K562 (cell line): ENCODE data around the gene NDUFAF8. TPM values are rescaled to one million over a fixed set of nuclear protein-coding genes. Genes with fewer than 3 reads are reported as not detected.

Experiments used
- ARID2 ChIP-seq: fragments of 450-650 bp; IDR thresholded peaks from 2 replicates; pipeline ENCODE4 v1.6.1; 2017; ENCODE audit warnings: antibody characterized with exemption, mild to moderate bottlenecking
- ATF7 ChIP-seq: fragments of 450-650 bp; IDR thresholded peaks from 2 replicates; pipeline ENCODE4 v1.7.1; 2014; ENCODE audit warnings: mild to moderate bottlenecking, moderate library complexity
- FOXP4 ChIP-seq: sonication (generic); formaldehyde crosslinking; IDR thresholded peaks from 2 replicates; pipeline ENCODE4 v1.8.0; 2022; ENCODE audit warnings: mild to moderate bottlenecking, missing genetic modification reagents, borderline replicate concordance
- FUS ChIP-seq: fragments of 200-400 bp; formaldehyde crosslinking; optimal IDR thresholded peaks from 2 replicates; pipeline ENCODE3; 2017; ENCODE audit warnings: low read depth, low read length
- GTF2A2 ChIP-seq: IDR thresholded peaks from 2 replicates; pipeline ENCODE4 v1.6.1; 2016; ENCODE audit warnings: mild to moderate bottlenecking, missing genetic modification characterization, missing compliant biosample characterization
- HNRNPUL1 ChIP-seq: fragments of 200-400 bp; formaldehyde crosslinking; IDR thresholded peaks from 2 replicates; pipeline ENCODE4 v1.6.1; 2017; ENCODE audit warnings: low read length
- MEF2D ChIP-seq: conservative IDR thresholded peaks from 2 replicates; pipeline ENCODE4 v1.6.1; 2016; ENCODE audit warnings: low read depth, missing genetic modification characterization, missing compliant biosample characterization
- OTX1 ChIP-seq: fragments of 450-650 bp; formaldehyde crosslinking; IDR thresholded peaks from 2 replicates; pipeline ENCODE4 v1.4.0; 2022; ENCODE audit warnings: mild to moderate bottlenecking
- SIN3A ChIP-seq, 2 experiments: fragments of 150-350 bp in 1 of 2; IDR thresholded peaks; 2 replicates each; pipeline ENCODE4 v1.6.1; 2011 to 2016; ENCODE audit warnings: borderline replicate concordance in 2 of 2, low read depth in 2 of 2, low read length in 2 of 2, mild to moderate bottlenecking in 2 of 2, moderate library complexity in 2 of 2; ENCODE audit not compliant: control insufficient read depth in 1 of 2
- SRSF7 ChIP-seq: fragments of 200-400 bp; formaldehyde crosslinking; optimal IDR thresholded peaks from 2 replicates; pipeline ENCODE3; 2017; ENCODE audit warnings: mild to moderate bottlenecking, low read depth, low read length
- SRSF9 ChIP-seq: fragments of 200-400 bp; formaldehyde crosslinking; IDR thresholded peaks from 2 replicates; pipeline ENCODE4 v1.6.1; 2017; ENCODE audit warnings: low read depth, low read length, borderline replicate concordance
- TRIM25 ChIP-seq: fragments of 450-650 bp; IDR thresholded peaks from 2 replicates; pipeline ENCODE4 v1.7.0; 2016; ENCODE audit warnings: borderline replicate concordance
- ZBTB43 ChIP-seq: sonication (generic); formaldehyde crosslinking; IDR thresholded peaks from 2 replicates; pipeline ENCODE4 v1.8.0; 2023; ENCODE audit warnings: mild to moderate bottlenecking, missing genetic modification reagents
- ZC3H8 ChIP-seq: fragments of 450-650 bp; IDR thresholded peaks from 2 replicates; pipeline ENCODE4 v1.6.1; 2017
- ZNF274 ChIP-seq: IDR thresholded peaks from 2 replicates; pipeline ENCODE4 v1.6.1; 2011; ENCODE audit warnings: low read depth, mild to moderate bottlenecking, low read length, moderate library complexity, borderline replicate concordance
- ZNF280A ChIP-seq: fragments of 450-650 bp; IDR thresholded peaks from 2 replicates; pipeline ENCODE4 v1.6.1; 2018; ENCODE audit warnings: mild to moderate bottlenecking, low read depth; ENCODE audit not compliant: partially characterized antibody
- ZNF639 ChIP-seq, 2 experiments: fragments of 200-800 bp in 1 of 2; sonication (Bioruptor generic) in 1 of 2; sonication (generic) in 1 of 2; formaldehyde crosslinking in 1 of 2; IDR thresholded peaks in 1 of 2; conservative IDR thresholded peaks in 1 of 2; 2 replicates each; pipeline versions ENCODE4 v1.5.0 to v1.6.1; 2016 to 2020; ENCODE audit warnings: missing compliant biosample characterization in 1 of 2, missing genetic modification characterization in 1 of 2, missing genetic modification reagents in 1 of 2
- ZNF699 ChIP-seq: fragments of 250-450 bp; sonication (Bioruptor Pico); IDR thresholded peaks from 2 replicates; pipeline ENCODE4 v1.8.0; 2021; ENCODE audit warnings: mild to moderate bottlenecking, moderate library complexity; ENCODE audit not compliant: insufficient replicate concordance
- ZNF77 ChIP-seq: fragments of 250-450 bp; sonication (Bioruptor Pico); IDR thresholded peaks from 2 replicates; pipeline ENCODE4 v1.5.0; 2020
- polyA plus RNA-seq, 8 experiments: library from polyadenylated mRNA; depleted of rRNA in 4 of 8; stranded (reverse) in 5 of 8; unstranded in 3 of 8; fragments of >200 nt; fragmentation: Nextera tagmentation in 2 of 8; fragmentation: Illumina TruSeq in 1 of 8; extraction: Ambion mirVana in 2 of 8; extraction: Trizol in 1 of 8; gene quantifications; 2 replicates each; pipeline versions ENCODE4 v1.2.1 to v1.2.3, GENCODE V29; 2011 to 2014; ENCODE audit warnings: inconsistent platforms in 1 of 8, missing spikeins in 1 of 8
- total RNA-seq, 7 experiments: library from RNA; depleted of rRNA in 6 of 7; stranded (reverse); fragments of >200 nt in 6 of 7; fragmentation: Illumina TruSeq in 2 of 7; extraction: Trizol in 2 of 7; gene quantifications; 2 replicates each; pipeline versions ENCODE4 v1.2.1 to v1.2.3, GENCODE V29; 2011 to 2021; ENCODE audit warnings: low replicate concordance in 1 of 7

The NDUFAF8 gene
- total and polyA plus RNA-seq, 9 of the 15 experiments (the other 6 are each of a cell fraction or from before 2014, with no cell fraction given): 13.5 to 144 (median 90.0) TPM

- TF ChIP-seq TRIM25 (no peak), HNRNPUL1 (no peak), ZNF274 (no peak), SIN3A (IDR thresholded peaks at IDR 0.05; ENCODE audit: borderline replicate concordance in 2 of 2, control insufficient read depth in 1 of 2, low read depth in 2 of 2, low read length in 2 of 2) (no peak), ZC3H8 (no peak), ZNF699 (CRISPR knock-in tag) (no peak), ZNF280A (no peak), GTF2A2 (tag) (no peak), MEF2D (tag) (no peak), SRSF7 (no peak), ZNF77 (CRISPR knock-in tag) (no peak), ZBTB43 (peak; percentile 43; the same call in 1 of the 2 replicates), ARID2 (no peak), SRSF9 (no peak), ATF7 (no peak; the same call in 1 of the 2 replicates), OTX1 (CRISPR knock-in tag) (0 out of 2 replicates have a peak, but pooled peaks have one; percentile 10), ZNF639 (CRISPR knock-in tag; conservative IDR thresholded peaks at IDR 0.05 in 1 of 2, IDR thresholded peaks at IDR 0.05 in 1 of 2) (no peak), FOXP4 (CRISPR knock-in tag) (peak; percentile 82; the same call in 1 of the 2 replicates), FUS (no peak)
Observed at GRCh38 chr17:81193470-81194224, 45.5 kb upstream of the NDUFAF8 start (continued).
